ENCODE results near the gene SYNE2.

Gene SYNE2

GRCh38 chr14:64233531-64234190, 380.9 kb downstream of the SYNE2 start:
- no peak overlapping the region for H3K4me3 ChIP-seq (ENCODE audit: low read length)
- H3K4me1 ChIP-seq (ENCODE audit: insufficient read depth, low read length): no peaks in the 10 kb centered on the region
- H3K36me3 ChIP-seq (ENCODE audit: insufficient read depth, low read depth, low read length): peaks cover 16% of the 10 kb centered on the region
- no peaks in the 10 kb centered on the region for H3K9me3 ChIP-seq (ENCODE audit: insufficient read depth, low read depth, low read length)
- no peak overlapping the region for H3K27ac ChIP-seq (ENCODE audit: low read length)
- H3K27me3 ChIP-seq (ENCODE audit: insufficient read depth, low read length): no peaks in the 10 kb centered on the region
- no peak overlapping the region for H3K9ac ChIP-seq (ENCODE audit: low read depth, low read length)

DNA sequence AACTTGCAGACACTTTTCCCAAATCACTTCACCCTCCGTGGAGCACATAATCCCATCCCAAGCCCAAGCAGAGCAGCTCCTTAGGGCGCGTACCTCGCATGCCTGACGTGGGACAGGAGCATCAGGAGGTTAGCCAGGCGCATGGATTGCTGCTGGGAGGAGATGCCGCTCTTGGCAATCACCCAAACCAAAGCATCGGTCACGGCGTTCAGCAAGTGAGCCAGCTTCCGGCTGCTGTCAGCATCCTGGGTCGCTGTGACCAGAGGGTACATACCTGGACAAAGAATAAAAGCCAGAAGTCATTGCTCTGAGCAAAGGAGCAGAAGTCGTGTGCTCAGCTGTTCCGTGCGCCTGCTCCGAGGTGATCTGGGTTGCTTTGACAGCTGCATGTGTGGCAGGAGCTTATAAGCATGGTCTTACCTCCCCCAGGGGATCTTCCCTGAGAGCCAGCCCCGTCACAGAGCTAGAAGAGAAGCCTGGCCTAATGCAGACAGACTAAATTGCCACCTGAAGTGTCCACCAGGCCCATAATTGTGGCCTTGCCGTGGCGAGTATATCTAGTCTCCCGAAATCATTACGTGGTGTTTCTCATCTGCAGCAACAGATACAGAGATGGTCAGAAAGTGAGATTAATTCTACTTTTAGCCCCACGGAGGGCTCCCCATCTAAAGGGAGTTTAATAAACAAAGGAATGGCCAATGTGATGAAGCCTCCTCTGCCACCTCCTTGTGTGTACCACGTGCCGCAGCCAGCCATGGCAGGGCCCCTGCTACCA, 382.3 kb downstream of the SYNE2 start:
- Histone ChIP-seq H3K9me3 (ENCODE audit: insufficient read depth, low read depth, low read length) (no peaks in the 10 kb centered on the region), H3K27me3 (ENCODE audit: insufficient read depth, low read length) (no peaks in the 10 kb centered on the region), H3K27ac (ENCODE audit: low read length) (no peak overlapping the region), H3K36me3 (ENCODE audit: insufficient read depth, low read depth, low read length) (peaks cover 7% of the 10 kb centered on the region), H3K4me3 (ENCODE audit: low read length) (no peak overlapping the region), H3K4me1 (ENCODE audit: insufficient read depth, low read length) (no peaks in the 10 kb centered on the region), H3K9ac (ENCODE audit: low read depth, low read length) (no peak overlapping the region)

GRCh38 chr14:64235652-64236640, 383.1 kb downstream of the SYNE2 start:
- no peak overlapping the region for H3K9ac ChIP-seq (ENCODE audit: low read depth, low read length)
- H3K9me3 ChIP-seq (ENCODE audit: insufficient read depth, low read depth, low read length): no peaks in the 10 kb centered on the region
- H3K4me3 ChIP-seq (ENCODE audit: low read length): no peak overlapping the region
- H3K27ac ChIP-seq (ENCODE audit: low read length): no peak overlapping the region
- H3K4me1 ChIP-seq (ENCODE audit: insufficient read depth, low read length): no peaks in the 10 kb centered on the region
- peaks cover 7% of the 10 kb centered on the region for H3K36me3 ChIP-seq (ENCODE audit: insufficient read depth, low read depth, low read length)
- H3K27me3 ChIP-seq (ENCODE audit: insufficient read depth, low read length): no peaks in the 10 kb centered on the region

GRCh38 chr14:64238049-64238448, 385.2 kb downstream of the SYNE2 start:
- no peak overlapping the region for H3K9ac ChIP-seq (ENCODE audit: low read depth, low read length)
- no peak overlapping the region for H3K4me3 ChIP-seq (ENCODE audit: low read length)
- H3K27me3 ChIP-seq (ENCODE audit: insufficient read depth, low read length): no peaks in the 10 kb centered on the region
- H3K27ac ChIP-seq (ENCODE audit: low read length): no peak overlapping the region
- no peaks in the 10 kb centered on the region for H3K9me3 ChIP-seq (ENCODE audit: insufficient read depth, low read depth, low read length)
- H3K36me3 ChIP-seq (ENCODE audit: insufficient read depth, low read depth, low read length): no peaks in the 10 kb centered on the region
- H3K4me1 ChIP-seq (ENCODE audit: insufficient read depth, low read length): no peaks in the 10 kb centered on the region

- Histone ChIP-seq H3K4me1 (ENCODE audit: insufficient read depth, low read length) (no peaks in the 10 kb centered on the region), H3K9ac (ENCODE audit: low read depth, low read length) (no peak overlapping the region), H3K27me3 (ENCODE audit: insufficient read depth, low read length) (no peaks in the 10 kb centered on the region), H3K36me3 (ENCODE audit: insufficient read depth, low read depth, low read length) (no peaks in the 10 kb centered on the region), H3K9me3 (ENCODE audit: insufficient read depth, low read depth, low read length) (no peaks in the 10 kb centered on the region), H3K4me3 (ENCODE audit: low read length) (no peak overlapping the region), H3K27ac (ENCODE audit: low read length) (no peak overlapping the region)
Observed at GRCh38 chr14:64238631-64239030, 385.8 kb downstream of the SYNE2 start.

- no peak overlapping the region for H3K27ac ChIP-seq (ENCODE audit: low read length)
- H3K36me3 ChIP-seq (ENCODE audit: insufficient read depth, low read depth, low read length): no peaks in the 10 kb centered on the region
- H3K9ac ChIP-seq (ENCODE audit: low read depth, low read length): no peak overlapping the region
- H3K9me3 ChIP-seq (ENCODE audit: insufficient read depth, low read depth, low read length): no peaks in the 10 kb centered on the region
- H3K4me1 ChIP-seq (ENCODE audit: insufficient read depth, low read length): no peaks in the 10 kb centered on the region
- H3K27me3 ChIP-seq (ENCODE audit: insufficient read depth, low read length): no peaks in the 10 kb centered on the region
- H3K4me3 ChIP-seq (ENCODE audit: low read length): no peak overlapping the region
Observed at GRCh38 chr14:64244279-64244678, 391.5 kb downstream of the SYNE2 start.

- Histone ChIP-seq H3K9me3 (ENCODE audit: insufficient read depth, low read depth, low read length) (no peaks in the 10 kb centered on the region), H3K9ac (ENCODE audit: low read depth, low read length) (no peak overlapping the region), H3K27me3 (ENCODE audit: insufficient read depth, low read length) (no peaks in the 10 kb centered on the region), H3K27ac (ENCODE audit: low read length) (no peak overlapping the region), H3K36me3 (ENCODE audit: insufficient read depth, low read depth, low read length) (no peaks in the 10 kb centered on the region), H3K4me1 (ENCODE audit: insufficient read depth, low read length) (no peaks in the 10 kb centered on the region), H3K4me3 (ENCODE audit: low read length) (no peak overlapping the region)
Observed at GRCh38 chr14:64245491-64245890, 392.7 kb downstream of the SYNE2 start.

DNA sequence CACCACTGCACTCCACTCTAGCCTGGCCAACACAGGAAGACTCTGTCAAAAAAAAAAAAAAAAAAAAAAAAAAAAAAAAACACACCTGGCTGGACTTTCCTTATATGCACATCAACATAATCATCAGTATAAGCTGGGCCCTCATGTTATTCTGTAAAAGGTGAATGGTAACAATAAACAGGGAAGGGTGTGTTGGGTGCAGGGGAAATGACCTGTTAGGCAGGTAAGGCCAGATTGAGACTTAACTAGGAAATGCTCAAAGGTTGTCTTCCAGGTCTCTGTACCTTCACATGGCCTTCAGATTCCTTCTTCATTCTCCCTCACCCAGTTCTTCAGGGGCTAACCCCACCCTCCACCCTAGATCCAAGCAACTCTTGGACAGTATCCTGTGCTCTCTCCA, 393.9 kb downstream of the SYNE2 start:
- Histone ChIP-seq H3K4me3 (ENCODE audit: low read length) (no peak overlapping the region), H3K9me3 (ENCODE audit: insufficient read depth, low read depth, low read length) (no peaks in the 10 kb centered on the region), H3K36me3 (ENCODE audit: insufficient read depth, low read depth, low read length) (no peaks in the 10 kb centered on the region), H3K4me1 (ENCODE audit: insufficient read depth, low read length) (no peaks in the 10 kb centered on the region), H3K27ac (ENCODE audit: low read length) (no peak overlapping the region), H3K27me3 (ENCODE audit: insufficient read depth, low read length) (no peaks in the 10 kb centered on the region), H3K9ac (ENCODE audit: low read depth, low read length) (no peak overlapping the region)

DNA sequence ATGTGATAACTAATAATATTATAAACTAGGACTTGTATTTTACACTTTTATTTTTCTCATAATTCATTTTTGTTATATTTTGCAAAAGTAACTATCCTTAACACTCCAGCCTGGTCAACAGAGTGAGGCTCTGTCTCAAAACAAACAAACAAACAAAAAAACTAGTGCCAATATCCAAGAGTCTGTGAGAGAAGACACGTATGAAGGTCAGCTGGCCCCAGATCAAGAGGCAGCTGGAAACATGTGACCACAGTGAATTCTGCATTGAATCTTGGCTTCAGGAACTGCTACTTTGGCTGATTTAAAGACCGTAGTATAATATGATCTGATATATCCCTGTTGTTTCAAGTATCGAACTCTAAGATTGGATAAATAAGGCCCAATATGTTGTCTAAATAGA, 394.4 kb downstream of the SYNE2 start:
- no peaks in the 10 kb centered on the region for H3K4me1 ChIP-seq (ENCODE audit: insufficient read depth, low read length)
- H3K4me3 ChIP-seq (ENCODE audit: low read length): no peak overlapping the region
- no peak overlapping the region for H3K27ac ChIP-seq (ENCODE audit: low read length)
- no peaks in the 10 kb centered on the region for H3K9me3 ChIP-seq (ENCODE audit: insufficient read depth, low read depth, low read length)
- no peaks in the 10 kb centered on the region for H3K27me3 ChIP-seq (ENCODE audit: insufficient read depth, low read length)
- H3K9ac ChIP-seq (ENCODE audit: low read depth, low read length): no peak overlapping the region
- no peaks in the 10 kb centered on the region for H3K36me3 ChIP-seq (ENCODE audit: insufficient read depth, low read depth, low read length)

DNA sequence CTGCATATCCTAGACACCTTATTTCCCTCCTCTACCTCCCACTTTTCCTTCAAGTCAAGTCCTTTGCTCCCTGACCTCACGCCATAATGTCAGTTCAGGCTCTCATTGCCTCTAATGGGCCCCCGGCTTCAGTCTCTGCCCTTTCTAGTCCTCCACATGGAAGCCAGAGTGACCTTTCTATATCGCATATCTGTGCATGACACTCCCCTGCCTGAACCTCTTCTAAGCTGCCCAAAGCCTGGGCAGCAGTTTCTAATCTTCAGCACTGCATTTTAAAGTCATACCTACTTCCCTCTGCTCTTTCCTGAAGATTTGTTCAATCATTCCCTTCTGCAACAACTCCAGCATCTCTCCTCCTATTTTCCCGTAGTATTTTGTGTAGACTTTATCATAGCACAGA, 395.9 kb downstream of the SYNE2 start:
- Histone ChIP-seq H3K4me3 (ENCODE audit: low read length) (no peak overlapping the region), H3K9me3 (ENCODE audit: insufficient read depth, low read depth, low read length) (no peaks in the 10 kb centered on the region)

GRCh38 chr14:64249363-64249762, 396.6 kb downstream of the SYNE2 start:
- Histone ChIP-seq H3K27me3 (ENCODE audit: insufficient read depth, low read length) (no peaks in the 10 kb centered on the region), H3K4me3 (ENCODE audit: low read length) (no peak overlapping the region), H3K36me3 (ENCODE audit: insufficient read depth, low read depth, low read length) (no peaks in the 10 kb centered on the region), H3K4me1 (ENCODE audit: insufficient read depth, low read length) (no peaks in the 10 kb centered on the region), H3K9ac (ENCODE audit: low read depth, low read length) (no peak overlapping the region), H3K9me3 (ENCODE audit: insufficient read depth, low read depth, low read length) (no peaks in the 10 kb centered on the region), H3K27ac (ENCODE audit: low read length) (no peak overlapping the region)

More for the DNA sequence above, 395.9 kb downstream of the SYNE2 start:
- Histone ChIP-seq H3K36me3 (ENCODE audit: insufficient read depth, low read depth, low read length) (no peaks in the 10 kb centered on the region), H3K4me1 (ENCODE audit: insufficient read depth, low read length) (no peaks in the 10 kb centered on the region), H3K27me3 (ENCODE audit: insufficient read depth, low read length) (no peaks in the 10 kb centered on the region), H3K27ac (ENCODE audit: low read length) (no peak overlapping the region), H3K9ac (ENCODE audit: low read depth, low read length) (no peak overlapping the region)
